HepG2 (cell line): ENCODE measurements around the gene CYB5D1. TPM values are rescaled to one million over a fixed set of nuclear protein-coding genes. Genes with fewer than 3 reads are reported as not detected.

Experiments used
- ARID2 ChIP-seq: sonication (generic); formaldehyde crosslinking; IDR thresholded peaks from 2 replicates; pipeline ENCODE4 v1.8.1; 2022; ENCODE audit warnings: mild to moderate bottlenecking, missing genetic modification reagents, borderline replicate concordance
- ETV5 ChIP-seq: IDR thresholded peaks from 2 replicates; pipeline ENCODE4 v1.6.1; 2018; ENCODE audit warnings: missing biosample characterization, missing genetic modification reagents, inconsistent platforms, borderline replicate concordance
- LCORL ChIP-seq, 2 experiments: fragments of 450-650 bp in 1 of 2; sonication (generic) in 1 of 2; formaldehyde crosslinking in 1 of 2; IDR thresholded peaks; 2 replicates each; pipeline versions ENCODE4 v1.5.0 to v1.6.1; 2017 to 2020; ENCODE audit warnings: antibody characterized with exemption in 1 of 2, missing genetic modification reagents in 1 of 2
- PCBP2 ChIP-seq: fragments of 200-400 bp; formaldehyde crosslinking; optimal IDR thresholded peaks from 2 replicates; pipeline ENCODE3; 2018; ENCODE audit warnings: low read length, low read depth; ENCODE audit not compliant: poor library complexity, severe bottlenecking
- WIZ ChIP-seq: sonication (generic); formaldehyde crosslinking; IDR thresholded peaks from 2 replicates; pipeline ENCODE4 v1.5.1; 2020; ENCODE audit warnings: mild to moderate bottlenecking, missing genetic modification reagents
- ZBTB21 ChIP-seq: sonication (generic); formaldehyde crosslinking; IDR thresholded peaks from 2 replicates; pipeline ENCODE4 v1.4.0; 2020; ENCODE audit warnings: missing genetic modification reagents
- ZNF7 ChIP-seq: IDR thresholded peaks from 2 replicates; pipeline ENCODE4 v1.6.1; 2016; ENCODE audit warnings: missing biosample characterization, missing genetic modification reagents
- ZNF720 ChIP-seq: sonication (generic); formaldehyde crosslinking; IDR thresholded peaks from 2 replicates; pipeline ENCODE4 v1.4.0; 2020; ENCODE audit warnings: missing genetic modification reagents
- polyA plus RNA-seq, 8 experiments: library from polyadenylated mRNA; depleted of rRNA in 3 of 8; stranded (reverse) in 7 of 8; unstranded in 1 of 8; fragments of >200 nt; fragmentation: Illumina TruSeq in 4 of 8; extraction: Trizol in 4 of 8; gene quantifications; 2 replicates each; pipeline versions ENCODE4 v1.2.1 to v1.2.3, GENCODE V29; 2011 to 2016; ENCODE audit warnings: low read depth in 4 of 8, missing spikeins in 1 of 8, mixed read lengths in 1 of 8; ENCODE audit not compliant: insufficient read depth in 1 of 8
- total RNA-seq, 5 experiments: library from RNA; depleted of rRNA; stranded (reverse); fragments of >200 nt; fragmentation: Illumina TruSeq; extraction: Trizol; gene quantifications; 2 replicates each; pipeline ENCODE4 v1.2.3, GENCODE V29; 2016; ENCODE audit warnings: low read depth in 1 of 5
- TF ChIP-seq, protein P1 (sequence below): sonication (generic); formaldehyde crosslinking; IDR thresholded peaks from 2 replicates; pipeline ENCODE4 v1.4.0; 2020; ENCODE audit warnings: mild to moderate bottlenecking, missing genetic modification reagents
- TF ChIP-seq, protein P2 (sequence below): sonication (generic); formaldehyde crosslinking; IDR thresholded peaks from 2 replicates; pipeline ENCODE4 v1.8.0; 2022; ENCODE audit warnings: mild to moderate bottlenecking, missing genetic modification reagents; ENCODE audit not compliant: insufficient replicate concordance
- TF ChIP-seq, protein P3 (sequence below): sonication (generic); formaldehyde crosslinking; IDR thresholded peaks from 2 replicates; pipeline ENCODE4 v1.8.0; 2022; ENCODE audit warnings: mild to moderate bottlenecking, missing genetic modification reagents
- TF ChIP-seq, protein P4 (sequence below): sonication (generic); formaldehyde crosslinking; IDR thresholded peaks from 2 replicates; pipeline ENCODE4 v1.8.0; 2022; ENCODE audit warnings: missing genetic modification reagents, mild to moderate bottlenecking, inconsistent platforms, borderline replicate concordance

The CYB5D1 gene
- total and polyA plus RNA-seq, 2 of the 13 experiments (the other 11 are each of a cell fraction or from before 2014, with no cell fraction given), result 8.9 to 17.0 TPM

- no peak for TF ChIP-seq ZNF720 (CRISPR knock-in tag)
- TF ChIP-seq ARID2 (CRISPR knock-in tag), result no peak
- TF ChIP-seq ZNF7 (CRISPR knock-in tag), result no peak
- TF ChIP-seq WIZ, result 0 out of 2 replicates have a peak, but pooled peaks have one; percentile 16
- TF ChIP-seq PCBP2, result peak; percentile 14
- no peak for TF ChIP-seq ZBTB21
- TF ChIP-seq, protein P1, sequence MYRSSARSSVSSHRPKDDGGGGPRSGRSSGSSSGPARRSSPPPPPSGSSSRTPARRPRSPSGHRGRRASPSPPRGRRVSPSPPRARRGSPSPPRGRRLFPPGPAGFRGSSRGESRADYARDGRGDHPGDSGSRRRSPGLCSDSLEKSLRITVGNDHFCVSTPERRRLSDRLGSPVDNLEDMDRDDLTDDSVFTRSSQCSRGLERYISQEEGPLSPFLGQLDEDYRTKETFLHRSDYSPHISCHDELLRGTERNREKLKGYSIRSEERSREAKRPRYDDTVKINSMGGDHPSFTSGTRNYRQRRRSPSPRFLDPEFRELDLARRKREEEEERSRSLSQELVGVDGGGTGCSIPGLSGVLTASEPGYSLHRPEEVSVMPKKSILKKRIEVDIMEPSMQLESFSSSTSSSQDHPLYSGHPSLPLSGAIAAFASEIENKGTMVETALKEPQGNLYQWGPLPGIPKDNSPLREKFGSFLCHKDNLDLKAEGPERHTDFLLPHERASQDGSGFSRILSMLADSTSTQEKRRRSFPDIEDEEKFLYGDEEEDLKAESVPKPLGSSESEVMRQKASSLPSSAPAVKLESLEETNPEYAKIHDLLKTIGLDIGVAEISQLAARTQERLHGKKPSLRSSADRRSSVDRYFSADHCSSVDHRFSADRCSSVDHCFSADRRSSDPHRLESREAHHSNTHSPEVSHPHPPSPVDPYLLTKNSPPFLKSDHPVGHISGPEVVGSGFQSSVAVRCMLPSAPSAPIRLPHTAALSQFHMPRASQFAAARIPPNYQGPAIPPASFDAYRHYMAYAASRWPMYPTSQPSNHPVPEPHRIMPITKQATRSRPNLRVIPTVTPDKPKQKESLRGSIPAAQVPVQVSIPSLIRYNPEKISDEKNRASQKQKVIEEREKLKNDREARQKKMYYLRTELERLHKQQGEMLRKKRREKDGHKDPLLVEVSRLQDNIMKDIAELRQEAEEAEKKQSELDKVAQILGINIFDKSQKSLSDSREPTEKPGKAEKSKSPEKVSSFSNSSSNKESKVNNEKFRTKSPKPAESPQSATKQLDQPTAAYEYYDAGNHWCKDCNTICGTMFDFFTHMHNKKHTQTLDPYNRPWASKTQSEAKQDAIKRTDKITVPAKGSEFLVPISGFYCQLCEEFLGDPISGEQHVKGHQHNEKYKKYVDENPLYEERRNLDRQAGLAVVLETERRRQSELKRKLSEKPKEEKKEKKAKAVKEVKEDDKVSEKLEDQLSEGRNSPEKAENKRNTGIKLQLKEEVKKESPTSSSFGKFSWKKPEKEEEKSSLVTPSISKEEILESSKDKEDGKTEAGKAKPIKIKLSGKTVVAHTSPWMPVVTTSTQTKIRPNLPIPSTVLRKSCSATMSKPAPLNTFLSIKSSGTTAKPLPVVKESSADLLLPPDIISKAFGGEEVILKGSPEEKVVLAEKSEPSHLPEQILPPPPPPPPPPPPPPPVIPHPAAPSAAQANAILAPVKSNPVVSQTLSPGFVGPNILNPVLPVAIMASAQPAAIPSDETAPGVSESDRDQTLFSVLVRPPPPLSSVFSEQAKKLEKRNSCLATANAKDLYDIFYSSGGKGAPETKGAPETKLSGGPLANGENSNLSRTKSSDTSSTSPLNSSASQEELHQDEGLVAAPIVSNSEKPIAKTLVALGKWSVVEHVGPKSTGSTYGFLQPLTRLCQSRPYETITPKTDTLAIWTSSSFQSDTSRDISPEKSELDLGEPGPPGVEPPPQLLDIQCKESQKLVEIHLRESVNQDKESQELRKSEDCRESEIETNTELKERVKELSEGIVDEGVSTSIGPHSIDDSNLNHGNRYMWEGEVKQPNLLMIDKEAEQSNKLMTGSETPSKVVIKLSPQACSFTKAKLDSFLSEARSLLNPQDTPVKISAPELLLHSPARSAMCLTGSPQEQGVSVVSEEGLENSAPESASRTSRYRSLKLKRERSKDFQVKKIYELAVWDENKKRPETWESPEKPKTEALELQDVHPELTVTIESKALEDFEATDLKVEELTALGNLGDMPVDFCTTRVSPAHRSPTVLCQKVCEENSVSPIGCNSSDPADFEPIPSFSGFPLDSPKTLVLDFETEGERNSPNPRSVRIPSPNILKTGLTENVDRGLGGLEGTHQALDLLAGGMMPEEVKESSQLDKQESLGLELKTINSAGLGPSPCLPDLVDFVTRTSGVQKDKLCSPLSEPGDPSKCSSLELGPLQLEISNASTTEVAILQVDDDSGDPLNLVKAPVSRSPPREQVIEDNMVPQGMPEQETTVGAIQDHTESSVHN, result no peak
- TF ChIP-seq, protein P2, sequence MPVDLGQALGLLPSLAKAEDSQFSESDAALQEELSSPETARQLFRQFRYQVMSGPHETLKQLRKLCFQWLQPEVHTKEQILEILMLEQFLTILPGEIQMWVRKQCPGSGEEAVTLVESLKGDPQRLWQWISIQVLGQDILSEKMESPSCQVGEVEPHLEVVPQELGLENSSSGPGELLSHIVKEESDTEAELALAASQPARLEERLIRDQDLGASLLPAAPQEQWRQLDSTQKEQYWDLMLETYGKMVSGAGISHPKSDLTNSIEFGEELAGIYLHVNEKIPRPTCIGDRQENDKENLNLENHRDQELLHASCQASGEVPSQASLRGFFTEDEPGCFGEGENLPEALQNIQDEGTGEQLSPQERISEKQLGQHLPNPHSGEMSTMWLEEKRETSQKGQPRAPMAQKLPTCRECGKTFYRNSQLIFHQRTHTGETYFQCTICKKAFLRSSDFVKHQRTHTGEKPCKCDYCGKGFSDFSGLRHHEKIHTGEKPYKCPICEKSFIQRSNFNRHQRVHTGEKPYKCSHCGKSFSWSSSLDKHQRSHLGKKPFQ (CRISPR knock-in tag), result peak; percentile 82
- no peak for TF ChIP-seq LCORL (IDR thresholded peaks at IDR 0.05)
- TF ChIP-seq LCORL (CRISPR knock-in tag; IDR thresholded peaks at IDR 0.05), result peak; percentile 5; the same call in 1 of the 2 replicates
- no peak for TF ChIP-seq ETV5 (CRISPR knock-in tag)
- TF ChIP-seq, protein P3, sequence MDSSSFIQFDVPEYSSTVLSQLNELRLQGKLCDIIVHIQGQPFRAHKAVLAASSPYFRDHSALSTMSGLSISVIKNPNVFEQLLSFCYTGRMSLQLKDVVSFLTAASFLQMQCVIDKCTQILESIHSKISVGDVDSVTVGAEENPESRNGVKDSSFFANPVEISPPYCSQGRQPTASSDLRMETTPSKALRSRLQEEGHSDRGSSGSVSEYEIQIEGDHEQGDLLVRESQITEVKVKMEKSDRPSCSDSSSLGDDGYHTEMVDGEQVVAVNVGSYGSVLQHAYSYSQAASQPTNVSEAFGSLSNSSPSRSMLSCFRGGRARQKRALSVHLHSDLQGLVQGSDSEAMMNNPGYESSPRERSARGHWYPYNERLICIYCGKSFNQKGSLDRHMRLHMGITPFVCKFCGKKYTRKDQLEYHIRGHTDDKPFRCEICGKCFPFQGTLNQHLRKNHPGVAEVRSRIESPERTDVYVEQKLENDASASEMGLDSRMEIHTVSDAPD (CRISPR knock-in tag), result no peak
- TF ChIP-seq, protein P4, sequence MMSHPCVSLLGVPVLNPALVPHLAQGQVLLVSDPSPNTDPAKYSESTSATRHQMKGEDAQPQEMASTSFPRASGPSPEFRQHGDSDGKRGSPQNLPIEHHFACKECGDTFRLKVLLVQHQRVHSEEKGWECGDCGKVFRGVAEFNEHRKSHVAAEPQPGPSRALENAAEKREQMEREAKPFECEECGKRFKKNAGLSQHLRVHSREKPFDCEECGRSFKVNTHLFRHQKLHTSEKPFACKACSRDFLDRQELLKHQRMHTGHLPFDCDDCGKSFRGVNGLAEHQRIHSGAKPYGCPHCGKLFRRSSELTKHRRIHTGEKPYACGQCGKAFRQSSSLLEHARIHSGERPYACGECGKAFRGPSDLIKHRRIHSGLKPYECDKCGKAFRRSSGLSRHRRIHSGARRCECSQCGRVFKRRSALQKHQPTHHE, result 0 out of 2 replicates have a peak, but pooled peaks have one; percentile 37
These were observed 15.2 kb upstream of the CYB5D1 start (continued) for GRCh38 chr17:7842380-7843256.
